Transverse colon (tissue), 3 donors: Measurements from ENCODE around the gene TRIM15.

ENCODE experiments used
- CTCF ChIP-seq, 5 experiments: fragments of 200-600 bp in 3 of 5; fragments of 450-650 bp in 2 of 5; sonication (generic) in 3 of 5; IDR thresholded peaks; 1 replicate in 2 of 5; 2 replicates in 3 of 5; pipeline ENCODE4 v1.5.1; 2016 to 2017; ENCODE audit warnings: antibody characterized with exemption in 5 of 5, inconsistent platforms in 3 of 5, mild to moderate bottlenecking in 2 of 5, moderate library complexity in 1 of 5
- POLR2A ChIP-seq: fragments of 450-650 bp; IDR thresholded peaks from one replicate; pipeline ENCODE4 v1.6.1; 2016; ENCODE audit warnings: antibody characterized with exemption, mild to moderate bottlenecking, moderate library complexity

DNA sequence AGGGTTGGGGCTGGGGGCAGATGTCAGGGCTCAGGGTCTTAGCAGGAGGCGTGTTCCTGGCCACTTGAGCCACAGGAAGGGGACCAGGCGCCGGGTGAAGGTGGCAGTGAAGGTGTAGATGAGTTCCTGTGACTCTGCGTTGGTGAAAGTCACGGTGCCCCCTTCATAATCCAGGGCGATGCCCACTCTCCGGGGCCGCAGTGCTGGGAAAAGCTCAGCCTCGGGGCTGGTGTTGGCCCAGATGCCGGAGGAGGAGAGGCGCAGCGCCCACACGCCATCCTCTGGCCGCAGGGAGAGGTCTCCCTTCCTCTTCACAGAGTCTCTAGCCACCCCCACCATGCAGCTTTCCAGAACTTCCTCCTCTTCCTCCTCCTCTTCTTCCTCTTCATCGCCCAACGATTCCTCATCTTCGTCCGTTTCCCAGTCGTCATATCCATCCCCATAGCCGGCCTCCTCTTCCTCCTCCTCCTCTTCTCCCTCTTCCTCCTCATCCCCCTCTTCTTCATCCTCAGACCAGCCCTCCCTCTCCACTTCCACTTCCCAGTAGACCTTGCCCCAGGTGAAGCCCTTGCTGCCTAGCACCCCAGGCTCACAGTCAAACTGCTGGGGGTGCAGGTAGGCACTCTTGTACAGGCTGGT, 22.6 kb downstream of the TRIM15 start:
- TF ChIP-seq POLR2A (no peak), CTCF (IDR thresholded peaks at IDR 0.05) (no peak)
